H9 (cell line): Measurements from ENCODE around the gene CDH23. TPM values are rescaled to one million over a fixed set of nuclear protein-coding genes. Genes with fewer than 3 reads are reported as not detected.

Experiments
- DNase-seq: peaks from one replicate; pipeline ENCODE4 v3.0.0-alpha.2; 2017
- H2AFZ ChIP-seq: one replicate; pipeline ENCODE4 v1.6.1; 2013; ENCODE audit warnings: mild to moderate bottlenecking, low read length, control low read depth, moderate library complexity
- H2AK5ac ChIP-seq: 2 replicates; pipeline ENCODE4 v1.6.1; 2013; ENCODE audit warnings: low read length, control low read depth, mixed read lengths; ENCODE audit not compliant: insufficient read length
- H2BK120ac ChIP-seq: one replicate; pipeline ENCODE4 v1.6.1; 2013; ENCODE audit warnings: low read depth, mild to moderate bottlenecking, low read length, control low read depth, inconsistent platforms; ENCODE audit not compliant: poor library complexity, severe bottlenecking
- H2BK12ac ChIP-seq: 2 replicates; pipeline ENCODE4 v1.6.1; 2013; ENCODE audit warnings: low read length, control low read depth, mixed read lengths, low read depth; ENCODE audit not compliant: insufficient read length
- H2BK15ac ChIP-seq: 2 replicates; pipeline ENCODE4 v1.6.1; 2013; ENCODE audit warnings: low read depth, low read length, control low read depth
- H2BK20ac ChIP-seq: one replicate; pipeline ENCODE4 v1.6.1; 2013; ENCODE audit warnings: low read depth, mild to moderate bottlenecking, low read length, control low read depth, inconsistent platforms; ENCODE audit not compliant: poor library complexity, severe bottlenecking
- H2BK5ac ChIP-seq: 2 replicates; pipeline ENCODE4 v1.6.1; 2013; ENCODE audit warnings: low read length, control low read depth, mixed read lengths; ENCODE audit not compliant: insufficient read length
- H3K14ac ChIP-seq: 2 replicates; pipeline ENCODE4 v1.6.1; 2013; ENCODE audit warnings: low read length, control low read depth; ENCODE audit not compliant: insufficient read depth
- H3K18ac ChIP-seq: 2 replicates; pipeline ENCODE4 v1.6.1; 2013; ENCODE audit warnings: low read depth, mild to moderate bottlenecking, mixed read lengths, low read length, control low read depth; ENCODE audit not compliant: insufficient read length
- H3K23ac ChIP-seq: 2 replicates; pipeline ENCODE4 v1.6.1; 2013; ENCODE audit warnings: low read length, control low read depth, mixed read lengths, low read depth; ENCODE audit not compliant: insufficient read length
- H3K23me2 ChIP-seq: 2 replicates; pipeline ENCODE4 v1.6.1; 2013; ENCODE audit warnings: low read depth, mild to moderate bottlenecking, mixed read lengths, low read length, control low read depth; ENCODE audit not compliant: insufficient read length, poor library complexity, severe bottlenecking
- H3K27ac ChIP-seq: 2 replicates; pipeline ENCODE4 v1.5.1; 2013; ENCODE audit warnings: low read length, control low read depth, mixed read lengths, low read depth; ENCODE audit not compliant: insufficient read length
- H3K27me3 ChIP-seq: 2 replicates; pipeline ENCODE4 v1.6.1; 2013; ENCODE audit warnings: low read length, control low read depth, inconsistent platforms; ENCODE audit not compliant: insufficient read depth
- H3K4ac ChIP-seq: 2 replicates; pipeline ENCODE4 v1.6.1; 2013; ENCODE audit warnings: low read depth, mild to moderate bottlenecking, control low read depth, inconsistent platforms, low read length, moderate library complexity
- H3K4me1 ChIP-seq: 2 replicates; pipeline ENCODE4 v1.6.1; 2013; ENCODE audit warnings: low read length, control low read depth, inconsistent platforms; ENCODE audit not compliant: insufficient read depth
- H3K4me2 ChIP-seq: 2 replicates; pipeline ENCODE4 v1.6.1; 2013; ENCODE audit warnings: low read length, control low read depth, mixed read lengths; ENCODE audit not compliant: insufficient read length, insufficient read depth
- H3K56ac ChIP-seq: 2 replicates; pipeline ENCODE4 v1.6.1; 2013; ENCODE audit warnings: low read depth, mild to moderate bottlenecking, mixed read lengths, low read length, control low read depth; ENCODE audit not compliant: insufficient read length
- H3K79me1 ChIP-seq: 2 replicates; pipeline ENCODE4 v1.6.1; 2013; ENCODE audit warnings: low read depth, mild to moderate bottlenecking, moderate library complexity, low read length, control low read depth, inconsistent platforms; ENCODE audit not compliant: insufficient read depth, poor library complexity, severe bottlenecking
- H3K79me2 ChIP-seq: 2 replicates; pipeline ENCODE4 v1.6.1; 2013; ENCODE audit warnings: low read length, control low read depth, inconsistent platforms; ENCODE audit not compliant: insufficient read depth
- H3K9ac ChIP-seq: 2 replicates; pipeline ENCODE4 v1.6.1; 2013; ENCODE audit warnings: low read length, control low read depth, mixed read lengths; ENCODE audit not compliant: insufficient read length; ENCODE audit errors: extremely low read depth
- H3K9me3 ChIP-seq: one replicate; pipeline ENCODE4 v1.6.1; 2013; ENCODE audit warnings: low read depth, low read length, inconsistent platforms; ENCODE audit not compliant: control insufficient read depth
- H3T11ph ChIP-seq: one replicate; pipeline ENCODE4 v1.6.1; 2013; ENCODE audit warnings: mild to moderate bottlenecking, low read length, control low read depth, inconsistent platforms
- H4K20me1 ChIP-seq: one replicate; pipeline ENCODE4 v1.6.1; 2013; ENCODE audit not compliant: control insufficient read depth, insufficient read length, insufficient read depth
- H4K5ac ChIP-seq: 2 replicates; pipeline ENCODE4 v1.6.1; 2013; ENCODE audit warnings: low read depth, mild to moderate bottlenecking, mixed read lengths, low read length, control low read depth; ENCODE audit not compliant: insufficient read length
- H4K8ac ChIP-seq: replicated peaks from 2 replicates; pipeline ENCODE4 v1.6.1; 2013; ENCODE audit warnings: low read length, control low read depth, mixed read lengths, low read depth; ENCODE audit not compliant: insufficient read length
- H4K91ac ChIP-seq: 2 replicates; pipeline ENCODE4 v1.6.1; 2013; ENCODE audit warnings: low read depth, mild to moderate bottlenecking, moderate library complexity, mixed read lengths, low read length, control low read depth; ENCODE audit not compliant: insufficient read length
- H3K27ac Mint-ChIP-seq, 3 experiments: 2 replicates in 2 of 3; 3 replicates in 1 of 3; pipeline ENCODE4 v1.8.0; 2020 to 2021; ENCODE audit warnings: mixed read lengths in 3 of 3, mild to moderate bottlenecking in 1 of 3, moderate library complexity in 1 of 3
- H3K27me3 Mint-ChIP-seq: 2 replicates; pipeline ENCODE4 v1.8.0; 2021; ENCODE audit warnings: low read depth, mild to moderate bottlenecking, moderate library complexity, mixed read lengths
- H3K36me3 Mint-ChIP-seq, 3 experiments: 2 replicates in 2 of 3; 3 replicates in 1 of 3; pipeline ENCODE4 v1.8.0; 2020 to 2021; ENCODE audit warnings: low read depth in 3 of 3, mixed read lengths in 3 of 3; ENCODE audit not compliant: insufficient read depth in 1 of 3
- H3K4me1 Mint-ChIP-seq, 2 experiments: 2 replicates each; pipeline ENCODE4 v1.8.0; 2020; ENCODE audit warnings: mixed read lengths in 2 of 2
- H3K4me3 Mint-ChIP-seq, 2 experiments: 2 replicates in 1 of 2; 3 replicates in 1 of 2; pipeline ENCODE4 v1.8.0; 2020 to 2021; ENCODE audit warnings: mild to moderate bottlenecking in 2 of 2, mixed read lengths in 2 of 2, moderate library complexity in 1 of 2
- H3K9me3 Mint-ChIP-seq, 2 experiments: 2 replicates in 1 of 2; 3 replicates in 1 of 2; pipeline ENCODE4 v1.8.0; 2020; ENCODE audit warnings: mild to moderate bottlenecking in 2 of 2, mixed read lengths in 2 of 2, moderate library complexity in 1 of 2
- CTCF ChIP-seq: fragments of 200-600 bp; sonication (generic); conservative IDR thresholded peaks from 3 replicates; pipeline ENCODE4 v1.8.0; 2021; ENCODE audit warnings: antibody characterized with exemption, mild to moderate bottlenecking
- WGBS: extraction: QIAGEN DNeasy Blood & Tissue Kit; methylation state at CpG from one replicate; pipeline ENCODE4 v1.1.7; 2013; ENCODE audit warnings: missing lambda C conversion rate, low lambda C conversion rate, mixed read lengths; ENCODE audit not compliant: insufficient read length; ENCODE audit errors: extremely low coverage; 5-methylcytosine and 5-hydroxymethylcytosine counted together
- total RNA-seq: library from RNA; stranded (reverse); gene quantifications from 2 replicates; pipeline ENCODE4 v1.2.1, GENCODE V29; 2021

Gene CDH23
- total RNA-seq, 1 experiment from 2014 or later = 2.1 TPM

GRCh38 chr10:71690094-71690720 is 293.5 kb downstream of the CDH23 start:
- Mint-ChIP-seq H3K9me3 (peaks cover 7 to 11% of the 10 kb centered on the region in 2 experiments), H3K36me3 (peaks cover 4 to 5% (median 4%) of the 10 kb centered on the region in 3 experiments), H3K27me3 (peaks cover 4% of the 10 kb centered on the region), H3K27ac (no peak overlapping the region), H3K4me1 (peaks cover 20 to 27% of the 10 kb centered on the region in 2 experiments), H3K4me3 (no peak overlapping the region)
- Histone ChIP-seq H3K18ac (no peak overlapping the region), H2BK120ac (no peak overlapping the region), H4K5ac (no peak overlapping the region), H3K9me3 (no peaks in the 10 kb centered on the region), H4K20me1 (no peaks in the 10 kb centered on the region), H3K4me1 (peaks cover 5% of the 10 kb centered on the region; the same call in 1 of the 2 replicates), H3K27me3 (no peaks in the 10 kb centered on the region), H3K23ac (no peak overlapping the region), H3T11ph (no peak overlapping the region), H3K14ac (no peak overlapping the region; the same call in 1 of the 2 replicates), H2BK20ac (no peak overlapping the region), H3K79me2 (no peaks in the 10 kb centered on the region), H3K4ac (no peak overlapping the region), H3K9ac (no peak overlapping the region), H2BK5ac (no peak overlapping the region), H3K23me2 (no peaks in the 10 kb centered on the region), H2AFZ (no peak overlapping the region), H2AK5ac (no peak overlapping the region), H4K8ac (no peak overlapping the region), H3K56ac (no peak overlapping the region), H2BK15ac (no peak overlapping the region), H2BK12ac (no peak overlapping the region), H3K79me1 (no peaks in the 10 kb centered on the region), H3K4me2 (no peak overlapping the region), H4K91ac (no peak overlapping the region), H3K27ac (no peak overlapping the region)
- TF ChIP-seq CTCF = no peak
- no peak for DNase-seq
- no CpG with 5 or more reads among the region's 13 CpGs for WGBS
